Testis (tissue), 2 donors: ENCODE results near the gene DOK6.

Experiments
- CTCF ChIP-seq, 3 experiments: fragments of 450-650 bp in 2 of 3; fragments of 200-600 bp in 1 of 3; sonication (generic) in 1 of 3; IDR thresholded peaks; one replicate each; pipeline ENCODE4 v1.5.1; 2016 to 2019; ENCODE audit warnings: antibody characterized with exemption in 3 of 3, mild to moderate bottlenecking in 2 of 3, moderate library complexity in 1 of 3
- POLR2A ChIP-seq: fragments of 450-650 bp; IDR thresholded peaks from one replicate; pipeline ENCODE4 v1.6.1; 2017; ENCODE audit warnings: antibody characterized with exemption, mild to moderate bottlenecking, moderate library complexity

DNA sequence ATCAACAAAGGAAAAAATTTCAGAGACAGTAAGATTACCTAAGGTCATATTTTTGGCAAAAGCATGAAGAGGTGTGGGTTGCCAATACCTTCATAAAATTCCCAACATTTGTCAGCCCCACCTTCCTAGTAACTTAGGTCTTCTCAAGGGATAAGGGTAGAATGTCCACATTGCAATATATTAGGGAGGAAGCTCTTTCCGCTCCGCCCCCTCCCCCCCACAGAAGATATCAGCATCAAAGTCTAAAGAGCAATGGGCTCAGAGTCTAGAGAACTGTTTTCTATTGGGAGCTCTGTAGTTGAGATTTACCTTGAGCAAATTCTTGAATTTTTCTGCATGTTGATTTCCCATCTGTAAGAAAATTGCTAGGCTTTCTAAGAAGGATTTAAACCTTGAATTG is 346.7 kb downstream of the DOK6 start:
- TF ChIP-seq CTCF (IDR thresholded peaks at IDR 0.05) (no peak), POLR2A (no peak)
